LNCaP clone FGC (cell line): Measurements from ENCODE around the gene AMELX.

Experiments
- DNase-seq: peaks from one replicate; pipeline ENCODE4 v3.0.0-alpha.2; 2011; ENCODE audit warnings: low read depth
- H3K4me3 ChIP-seq: 2 replicates; pipeline ENCODE4 v1.5.1; 2011; ENCODE audit warnings: mild to moderate bottlenecking, low read depth, low read length, control low read depth
- TF ChIP-seq, protein P1 (sequence below): IDR thresholded peaks from 2 replicates; pipeline ENCODE4 v1.5.1; 2012; ENCODE audit warnings: mild to moderate bottlenecking; ENCODE audit not compliant: control insufficient read depth, insufficient read depth; ENCODE audit errors: extremely low read depth

AMELX gene

DNA sequence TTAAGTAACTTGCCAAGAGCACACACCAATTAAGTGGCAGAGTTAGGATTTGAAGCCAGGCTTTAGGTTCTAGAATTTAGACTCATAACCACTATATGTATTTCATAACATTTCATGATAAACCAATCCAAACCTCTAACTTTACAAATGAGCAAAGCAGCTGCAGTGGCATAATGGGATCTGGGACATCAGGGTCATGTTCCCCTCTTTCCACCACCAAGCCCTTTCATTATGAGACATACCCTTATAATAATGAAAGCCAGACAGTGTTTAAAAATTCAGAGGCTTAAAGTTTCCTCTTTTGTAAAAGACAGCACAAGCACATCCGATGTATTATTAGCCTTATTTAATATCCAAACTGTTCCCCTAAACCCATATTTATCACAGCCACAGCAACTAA, 28.3 kb upstream of the AMELX start:
- DNase-seq = no peak
- TF ChIP-seq, protein P1, sequence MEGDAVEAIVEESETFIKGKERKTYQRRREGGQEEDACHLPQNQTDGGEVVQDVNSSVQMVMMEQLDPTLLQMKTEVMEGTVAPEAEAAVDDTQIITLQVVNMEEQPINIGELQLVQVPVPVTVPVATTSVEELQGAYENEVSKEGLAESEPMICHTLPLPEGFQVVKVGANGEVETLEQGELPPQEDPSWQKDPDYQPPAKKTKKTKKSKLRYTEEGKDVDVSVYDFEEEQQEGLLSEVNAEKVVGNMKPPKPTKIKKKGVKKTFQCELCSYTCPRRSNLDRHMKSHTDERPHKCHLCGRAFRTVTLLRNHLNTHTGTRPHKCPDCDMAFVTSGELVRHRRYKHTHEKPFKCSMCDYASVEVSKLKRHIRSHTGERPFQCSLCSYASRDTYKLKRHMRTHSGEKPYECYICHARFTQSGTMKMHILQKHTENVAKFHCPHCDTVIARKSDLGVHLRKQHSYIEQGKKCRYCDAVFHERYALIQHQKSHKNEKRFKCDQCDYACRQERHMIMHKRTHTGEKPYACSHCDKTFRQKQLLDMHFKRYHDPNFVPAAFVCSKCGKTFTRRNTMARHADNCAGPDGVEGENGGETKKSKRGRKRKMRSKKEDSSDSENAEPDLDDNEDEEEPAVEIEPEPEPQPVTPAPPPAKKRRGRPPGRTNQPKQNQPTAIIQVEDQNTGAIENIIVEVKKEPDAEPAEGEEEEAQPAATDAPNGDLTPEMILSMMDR = no peak
- no peak overlapping the region for H3K4me3 ChIP-seq

DNA sequence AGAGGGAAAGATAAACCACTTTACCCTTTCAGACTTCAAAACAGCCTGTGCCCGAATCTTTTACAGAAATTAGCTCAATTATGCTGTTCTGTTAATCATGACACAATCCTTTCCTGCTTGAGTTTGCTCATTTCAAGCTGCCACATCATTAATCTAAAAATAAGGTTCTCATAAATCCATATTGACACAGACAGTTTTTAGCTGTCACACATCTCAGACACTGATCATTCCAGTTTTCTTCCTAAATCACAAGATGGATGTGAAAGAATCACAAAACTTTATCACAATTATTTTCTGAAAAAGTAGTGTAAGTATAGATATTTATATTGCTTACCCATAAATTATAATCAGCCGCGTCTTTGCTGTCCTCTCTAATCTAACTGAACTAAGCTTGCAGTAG, 27.9 kb upstream of the AMELX start:
- TF ChIP-seq, protein P1 = no peak
- H3K4me3 ChIP-seq = no peak overlapping the region
- DNase-seq = no peak

DNA sequence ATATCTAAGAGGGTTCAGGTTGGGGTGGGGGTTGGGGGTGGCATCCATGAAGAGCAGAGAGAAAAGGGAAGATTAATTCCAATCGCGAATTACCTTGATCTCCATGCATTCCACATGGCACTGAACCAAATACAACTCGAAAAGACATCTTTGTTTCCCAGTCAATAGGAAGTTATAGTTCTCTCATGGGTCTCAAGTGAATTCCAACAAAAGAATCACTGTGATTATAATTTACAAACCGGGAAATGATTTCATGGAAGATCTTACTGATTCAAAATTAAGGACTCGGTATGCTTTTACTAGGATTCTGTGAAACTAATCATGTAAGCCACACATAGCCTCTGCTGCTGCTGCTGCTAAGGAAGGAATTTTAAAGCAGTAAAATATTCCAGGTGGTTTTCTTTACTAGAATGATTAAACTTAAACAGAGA, 26.6 kb upstream of the AMELX start:
- no peak overlapping the region for H3K4me3 ChIP-seq
- TF ChIP-seq, protein P1 = no peak
- no peak for DNase-seq

DNA sequence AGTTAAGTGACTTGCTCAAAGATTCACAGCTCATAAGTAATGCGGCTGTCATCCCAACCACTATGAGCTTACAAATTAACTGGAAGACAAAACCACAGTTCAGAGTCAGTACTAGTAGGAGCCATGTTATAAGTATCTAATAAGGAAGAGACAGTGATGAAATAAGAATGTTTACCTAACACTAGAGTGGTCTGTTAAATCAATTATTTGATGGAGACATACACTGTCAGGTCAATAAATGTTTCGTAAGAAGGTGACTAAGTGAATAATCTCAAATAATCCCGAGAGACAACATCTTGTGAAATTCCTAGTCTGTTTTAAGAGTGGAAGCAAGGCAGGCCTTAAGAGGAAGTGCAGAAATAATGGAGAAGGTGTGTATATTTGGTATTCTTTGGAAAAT, 25.8 kb upstream of the AMELX start:
- DNase-seq = no peak
- H3K4me3 ChIP-seq = no peak overlapping the region
- TF ChIP-seq, protein P1 = no peak

DNA sequence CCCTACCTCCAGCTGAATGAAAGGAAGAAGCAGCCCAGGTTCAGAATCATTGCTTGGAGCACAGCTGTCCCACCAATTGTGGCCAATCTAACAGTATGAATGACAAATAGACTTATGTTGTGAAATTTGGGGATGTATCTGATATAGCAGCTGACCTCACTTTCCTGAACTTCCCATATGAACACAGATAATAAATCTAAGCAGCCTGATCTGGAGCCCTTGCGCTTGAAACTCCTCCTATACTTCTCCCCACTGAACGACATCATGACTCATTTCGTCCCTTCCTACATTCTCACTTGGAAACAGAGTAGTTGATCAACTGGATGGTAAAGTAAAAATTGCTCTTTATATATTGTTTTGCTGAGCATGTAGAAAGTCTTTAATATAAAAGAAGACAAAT, 24.2 kb upstream of the AMELX start:
- H3K4me3 ChIP-seq = no peak overlapping the region
- TF ChIP-seq, protein P1 = no peak
- DNase-seq = no peak

DNA sequence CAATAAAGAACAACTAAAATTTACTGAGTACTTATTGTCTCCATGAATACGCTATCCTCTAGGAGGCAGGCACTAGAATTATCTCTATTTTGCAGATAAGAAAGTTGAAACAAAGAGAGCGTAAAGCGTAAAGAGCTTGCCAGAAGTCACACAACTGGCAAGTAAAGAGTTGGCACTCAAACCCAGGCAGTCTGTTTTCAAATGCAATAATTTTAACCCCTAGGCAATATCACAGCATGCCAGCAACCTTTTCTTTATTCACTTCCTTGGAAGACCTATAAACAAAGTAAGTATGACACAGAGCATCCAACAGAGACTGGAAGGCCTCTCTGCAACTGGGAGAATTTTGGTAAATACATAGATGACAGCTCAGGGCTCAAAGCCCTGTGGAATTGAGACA, 23.2 kb upstream of the AMELX start:
- H3K4me3 ChIP-seq = no peak overlapping the region
- TF ChIP-seq, protein P1 = no peak
- DNase-seq = peak; percentile 53

DNA sequence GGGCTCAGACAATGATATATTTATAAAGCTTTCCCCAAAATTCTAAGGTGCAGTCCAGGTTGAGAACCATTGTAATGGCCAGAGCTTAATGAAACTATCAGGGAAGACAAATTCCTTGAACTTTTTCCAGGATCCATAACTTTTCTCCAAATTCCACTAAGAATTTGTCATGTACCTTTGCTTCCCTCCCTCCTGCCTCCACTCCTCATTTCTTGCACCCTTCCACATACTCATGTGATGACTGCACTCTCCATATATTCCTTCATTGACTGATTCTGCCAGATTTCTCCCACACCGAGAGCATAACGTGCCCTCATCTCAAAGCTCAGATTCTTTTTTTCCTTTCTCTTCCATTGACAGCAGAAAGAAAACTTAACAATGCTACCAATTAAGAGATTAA, 20.9 kb upstream of the AMELX start:
- no peak for DNase-seq
- TF ChIP-seq, protein P1 = no peak
- H3K4me3 ChIP-seq = no peak overlapping the region
